GM19035 (cell line): ENCODE measurements around the gene HPS4.

Experiments used
- ATAC-seq: cut with Tn5 transposase; IDR thresholded peaks from one replicate; pipeline ENCODE4 v1.9.1; 2021; ENCODE audit not compliant: unreplicated experiment

Gene HPS4

GRCh38 chr22:26470807-26471206, 12.8 kb downstream of the HPS4 start:
- ATAC-seq, result no peak

GRCh38 chr22:26466196-26466595, 17.4 kb downstream of the HPS4 start:
- ATAC-seq, result no peak

- ATAC-seq, result no peak
Measured at GRCh38 chr22:26464312-26464711, 19.3 kb downstream of the HPS4 start.

GRCh38 chr22:26463688-26464087, 19.9 kb downstream of the HPS4 start:
- no peak for ATAC-seq

GRCh38 chr22:26463101-26463661, 20.4 kb downstream of the HPS4 start:
- no peak for ATAC-seq

GRCh38 chr22:26462641-26463040, 20.9 kb downstream of the HPS4 start:
- no peak for ATAC-seq

- ATAC-seq, result no peak
Measured at GRCh38 chr22:26462051-26462450, 21.5 kb downstream of the HPS4 start.

- ATAC-seq, result no peak
Measured at GRCh38 chr22:26461188-26461810, 22.3 kb downstream of the HPS4 start.

GRCh38 chr22:26460202-26460601, 23.4 kb downstream of the HPS4 start:
- ATAC-seq, result no peak

- no peak for ATAC-seq
Measured at GRCh38 chr22:26457661-26458272, 25.8 kb downstream of the HPS4 start.

GRCh38 chr22:26453812-26454500, 29.6 kb downstream of the HPS4 start:
- ATAC-seq, result no peak

- no peak for ATAC-seq
Measured at GRCh38 chr22:26453216-26453615, 30.4 kb downstream of the HPS4 start.

GRCh38 chr22:26452236-26453016, 31.2 kb downstream of the HPS4 start:
- no peak for ATAC-seq

GRCh38 chr22:26450453-26451185, 33.0 kb downstream of the HPS4 start:
- ATAC-seq, result no peak

GRCh38 chr22:26448941-26449340, 34.6 kb downstream of the HPS4 start:
- ATAC-seq, result no peak

- no peak for ATAC-seq
Measured at GRCh38 chr22:26448334-26448733, 35.2 kb downstream of the HPS4 start.

- no peak for ATAC-seq
Measured at GRCh38 chr22:26447584-26448329, 35.8 kb downstream of the HPS4 start.

- ATAC-seq, result no peak
Measured at GRCh38 chr22:26446808-26447515, 36.6 kb downstream of the HPS4 start.

- ATAC-seq, result no peak
Measured at GRCh38 chr22:26445577-26446275, 37.9 kb downstream of the HPS4 start.
